Effector memory CD8-positive, alpha-beta T cell (primary cell): ENCODE data around the gene RPRD1A.
"Not testable (repeated sequence)": the region's sequence is repeated elsewhere in the genome, so short reads cannot be mapped to it uniquely, and the experiment has no call there.

Source experiments
- ATAC-seq: fragments of 150-1000 bp; cut with Tn5 transposase; replicated peaks from 2 replicates; pipeline ENCODE4 v1.10.0; 2021; ENCODE audit warnings: mild to moderate bottlenecking, moderate library complexity
- DNase-seq, 3 experiments: peaks; one replicate each; pipeline ENCODE4 v3.0.0; 2021
- H3K27ac Mint-ChIP-seq, 2 donors: one replicate each; pipeline ENCODE4 v1.8.0; 2022; ENCODE audit warnings: mild to moderate bottlenecking in 2 of 2, mixed read lengths in 2 of 2, moderate library complexity in 2 of 2
- H3K27me3 Mint-ChIP-seq, 2 donors: one replicate each; pipeline ENCODE4 v1.8.0; 2022; ENCODE audit warnings: mixed read lengths in 2 of 2
- H3K36me3 Mint-ChIP-seq: one replicate; pipeline ENCODE4 v1.8.0; 2022; ENCODE audit warnings: mild to moderate bottlenecking, moderate library complexity, mixed read lengths; ENCODE audit not compliant: insufficient read depth
- H3K4me1 Mint-ChIP-seq, 2 donors: one replicate each; pipeline ENCODE4 v1.8.0; 2022; ENCODE audit warnings: low read depth in 2 of 2, mixed read lengths in 2 of 2
- H3K4me3 Mint-ChIP-seq, 2 donors: one replicate each; pipeline ENCODE4 v1.8.0; 2022; ENCODE audit warnings: mild to moderate bottlenecking in 2 of 2, mixed read lengths in 2 of 2, moderate library complexity in 2 of 2
- H3K9me3 Mint-ChIP-seq, 2 donors: one replicate each; pipeline ENCODE4 v1.8.0; 2022; ENCODE audit warnings: mixed read lengths in 2 of 2

RPRD1A gene

DNA sequence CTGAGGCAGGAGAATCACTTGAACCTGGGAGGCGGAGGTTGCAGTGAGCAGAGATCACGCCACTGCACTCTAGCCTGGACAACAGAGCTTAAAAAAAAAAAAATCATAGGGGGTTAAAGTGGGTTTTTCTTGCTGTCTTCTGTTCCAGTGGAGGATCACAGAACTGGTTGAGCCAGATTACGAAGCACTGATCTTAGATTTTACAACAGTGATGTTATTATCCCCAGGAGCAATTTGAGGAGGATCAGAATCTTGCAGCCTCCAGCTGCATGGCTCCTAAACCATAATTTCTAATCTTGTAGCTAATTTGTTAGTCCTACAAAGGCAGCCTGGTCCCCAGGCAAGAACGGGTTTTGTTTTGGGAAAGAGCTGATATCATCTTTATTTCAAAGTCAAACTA, 99.5 kb downstream of the RPRD1A start:
- peaks cover 17 to 24% of the 10 kb centered on the region in 2 donors for H3K4me1 Mint-ChIP-seq
- H3K27me3 Mint-ChIP-seq, H3K4me3 Mint-ChIP-seq, H3K9me3 Mint-ChIP-seq, ATAC-seq, DNase-seq: not testable (repeated sequence)
- peaks cover 24% of the 10 kb centered on the region for H3K36me3 Mint-ChIP-seq
- H3K27ac Mint-ChIP-seq, result peak overlapping the region in 1 of 2 donors; percentile 41

DNA sequence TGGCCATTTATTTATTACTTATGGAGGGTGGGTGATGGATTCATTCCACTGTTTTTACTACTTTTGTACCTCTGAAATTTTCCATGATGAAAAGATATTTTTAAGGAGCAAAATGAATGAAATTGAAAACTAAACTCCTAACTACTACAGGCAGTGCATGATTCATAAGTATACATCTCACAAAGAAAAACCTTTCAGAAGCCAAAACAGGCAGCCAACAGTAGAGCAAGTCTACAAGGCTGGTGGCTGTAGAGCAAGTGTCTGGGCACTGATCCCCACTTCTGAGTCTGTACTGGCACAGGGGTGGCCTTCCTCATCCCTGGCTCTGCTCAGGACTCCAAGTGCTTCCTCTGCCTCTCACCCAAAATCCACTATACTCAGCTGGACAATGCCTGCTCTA, 103.0 kb downstream of the RPRD1A start:
- no peak overlapping the region for H3K4me3 Mint-ChIP-seq
- peaks cover 5% of the 10 kb centered on the region for H3K36me3 Mint-ChIP-seq
- peaks cover 3 to 5% of the 10 kb centered on the region in 2 donors for H3K4me1 Mint-ChIP-seq
- no peaks in the 10 kb centered on the region for H3K9me3 Mint-ChIP-seq
- peaks cover 0 to 8% of the 10 kb centered on the region in 2 donors for H3K27me3 Mint-ChIP-seq
- no peak overlapping the region for H3K27ac Mint-ChIP-seq
- no peak for DNase-seq
- ATAC-seq, result no peak

DNA sequence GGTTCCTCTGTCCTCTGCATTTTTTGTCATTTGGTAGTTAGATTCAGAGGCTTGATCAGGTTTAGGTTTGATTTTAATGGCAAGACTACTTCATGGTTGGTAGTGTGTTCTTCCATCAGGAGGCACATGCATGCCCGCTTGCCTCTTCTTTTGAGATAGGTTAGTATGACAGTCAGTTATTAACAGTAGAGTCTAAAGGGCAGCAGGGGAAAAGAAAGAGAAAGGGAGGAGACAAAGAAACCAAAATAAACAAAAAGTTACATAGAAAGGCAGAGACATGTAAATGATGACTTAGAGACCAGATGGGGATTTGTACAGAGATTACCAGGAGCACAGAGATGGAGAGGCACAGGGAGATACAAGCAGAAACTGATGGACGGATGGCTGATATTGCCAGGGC, 105.0 kb downstream of the RPRD1A start:
- H3K9me3 Mint-ChIP-seq, result no peaks in the 10 kb centered on the region
- H3K4me3 Mint-ChIP-seq, result no peak overlapping the region
- no peak for ATAC-seq
- peaks cover 17 to 28% of the 10 kb centered on the region in 2 donors for H3K27me3 Mint-ChIP-seq
- H3K36me3 Mint-ChIP-seq, result no peaks in the 10 kb centered on the region
- no peak overlapping the region for H3K27ac Mint-ChIP-seq
- DNase-seq, result no peak
- no peaks in the 10 kb centered on the region for H3K4me1 Mint-ChIP-seq

DNA sequence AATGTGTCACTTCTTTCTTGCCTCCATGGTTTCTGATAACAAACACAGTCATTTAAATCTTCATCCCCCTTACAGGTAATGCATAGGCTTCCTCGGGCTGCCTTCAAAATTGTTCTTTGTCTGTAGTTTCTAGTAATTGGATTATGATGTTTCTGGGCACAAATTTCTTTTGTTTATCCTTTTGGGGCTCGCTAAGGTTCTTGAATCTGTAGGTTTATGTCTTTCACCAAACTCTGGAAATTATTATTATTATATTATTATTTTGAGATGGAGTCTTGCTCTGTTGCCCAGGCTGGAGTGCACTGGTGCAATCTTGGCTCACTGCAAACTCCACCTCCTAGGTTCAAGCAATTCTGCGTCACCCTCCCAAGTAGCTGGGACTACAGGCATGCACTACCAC, 111.1 kb downstream of the RPRD1A start:
- Mint-ChIP-seq H3K4me3 (no peak overlapping the region), H3K9me3 (no peaks in the 10 kb centered on the region), H3K36me3 (peaks cover 4% of the 10 kb centered on the region), H3K4me1 (no peaks in the 10 kb centered on the region), H3K27me3 (peaks cover 59 to 64% of the 10 kb centered on the region in 2 donors), H3K27ac (no peak overlapping the region)
- DNase-seq (no peak), ATAC-seq (no peak)

DNA sequence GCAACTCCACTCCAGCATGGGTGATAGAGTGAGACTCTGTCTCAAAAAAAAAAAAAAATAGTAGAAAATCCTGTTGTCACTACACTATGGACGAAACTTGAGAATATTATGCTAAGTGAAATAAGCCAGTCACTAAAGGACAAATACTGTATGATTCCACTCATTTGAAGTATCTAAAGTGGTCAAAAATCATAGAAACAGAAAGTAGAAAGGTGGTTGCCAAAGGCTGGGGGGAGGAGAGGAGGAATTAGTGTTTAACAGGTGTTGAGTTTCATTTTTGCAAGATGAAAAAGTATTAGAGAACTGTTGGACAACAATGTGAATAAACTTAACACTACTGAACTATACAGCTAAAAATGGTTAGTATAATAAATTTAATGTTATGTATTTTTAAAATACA, 113.7 kb downstream of the RPRD1A start:
- Mint-ChIP-seq H3K9me3 (no peaks in the 10 kb centered on the region), H3K4me1 (peaks cover 4 to 7% of the 10 kb centered on the region in 2 donors), H3K4me3 (no peak overlapping the region), H3K36me3 (peaks cover 4% of the 10 kb centered on the region), H3K27ac (no peak overlapping the region), H3K27me3 (peaks cover 62 to 74% of the 10 kb centered on the region in 2 donors)
- DNase-seq (no peak), ATAC-seq (no peak)

DNA sequence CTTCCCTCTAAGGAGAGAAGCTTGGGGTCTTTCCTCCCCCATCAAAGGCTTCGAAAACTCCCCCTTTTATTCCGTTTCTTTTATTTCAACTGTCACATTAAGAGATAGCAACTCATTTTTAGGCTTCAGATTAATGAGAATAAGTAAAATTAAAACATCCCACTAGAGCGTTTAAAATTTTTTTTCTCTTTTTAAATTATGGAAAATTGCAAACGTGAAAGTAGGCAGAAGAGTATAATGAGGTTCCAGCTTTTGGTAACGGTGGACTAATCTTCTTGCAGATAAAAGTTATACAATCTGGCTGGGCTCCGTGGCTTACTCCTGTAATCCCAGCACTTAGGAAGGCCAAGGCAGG, 116.8 kb downstream of the RPRD1A start:
- Mint-ChIP-seq H3K27me3 (peaks cover 33 to 44% of the 10 kb centered on the region in 2 donors), H3K36me3 (peaks cover 4% of the 10 kb centered on the region), H3K9me3 (no peaks in the 10 kb centered on the region), H3K4me1 (peaks cover 4 to 7% of the 10 kb centered on the region in 2 donors), H3K4me3 (peak overlapping the region; percentile 83 to 88), H3K27ac (no peak overlapping the region)
- ATAC-seq (no peak), DNase-seq (no peak)

DNA sequence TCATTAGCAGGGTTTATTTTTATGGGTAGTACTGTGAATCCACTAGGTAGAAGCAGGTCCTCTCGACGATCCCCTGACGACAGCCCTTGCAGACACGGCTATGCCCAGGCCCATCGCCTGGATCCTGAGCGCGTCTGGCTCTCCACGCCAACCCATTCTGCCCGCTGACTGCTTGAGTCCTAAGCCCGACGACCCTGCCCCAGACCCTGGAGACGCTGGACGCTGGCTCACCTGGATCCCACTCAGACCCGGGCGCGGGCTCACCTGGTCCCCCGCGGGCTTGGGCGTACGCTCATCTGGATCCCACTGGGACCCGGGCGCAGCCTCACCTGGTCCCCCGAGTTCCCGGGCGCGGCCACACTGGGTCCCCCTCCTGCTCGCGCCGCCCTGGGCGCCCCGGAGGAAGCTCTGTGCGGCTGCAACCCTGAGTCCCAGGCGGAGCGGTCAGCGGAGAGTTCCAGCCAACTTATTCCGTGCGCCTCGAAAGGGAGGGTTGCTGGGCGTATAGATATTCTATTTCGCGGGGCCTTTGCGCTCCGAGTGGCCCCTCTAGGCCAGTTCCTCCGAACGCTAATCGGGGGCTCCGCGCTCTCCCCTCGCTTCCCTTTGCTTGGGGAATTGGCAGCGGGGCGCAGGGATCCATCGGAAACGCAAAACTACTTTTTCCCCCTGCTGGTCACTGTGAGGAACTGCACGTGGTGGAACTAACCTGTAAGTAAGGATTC, 117.3 kb downstream of the RPRD1A start:
- Mint-ChIP-seq H3K4me3 (peak overlapping the region; percentile 83 to 88), H3K27me3 (peaks cover 33 to 44% of the 10 kb centered on the region in 2 donors), H3K27ac (no peak overlapping the region), H3K9me3 (no peaks in the 10 kb centered on the region), H3K36me3 (peaks cover 4% of the 10 kb centered on the region), H3K4me1 (peaks cover 4 to 7% of the 10 kb centered on the region in 2 donors)
- DNase-seq, result peak; percentile 51 to 55 (median 55)
- peak; percentile 86 for ATAC-seq

DNA sequence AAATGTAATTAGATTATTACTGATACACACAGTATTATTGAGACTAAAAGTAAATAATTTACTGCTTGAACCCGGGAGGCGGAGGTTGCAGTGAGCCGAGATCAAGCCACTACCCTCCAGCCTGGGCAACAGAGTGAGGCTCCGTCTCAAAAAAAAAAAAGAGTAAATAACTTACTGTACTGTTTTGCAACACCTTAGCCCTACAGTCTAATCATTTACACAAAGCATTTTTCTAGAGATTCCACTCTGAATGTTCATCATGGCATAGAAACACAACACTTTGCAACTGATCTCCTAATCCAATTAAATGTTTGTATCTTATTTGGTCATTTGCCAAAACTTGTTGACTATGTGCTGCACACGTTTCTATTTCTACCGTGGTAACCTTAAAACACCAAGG, 118.3 kb downstream of the RPRD1A start:
- ATAC-seq, result no peak

DNA sequence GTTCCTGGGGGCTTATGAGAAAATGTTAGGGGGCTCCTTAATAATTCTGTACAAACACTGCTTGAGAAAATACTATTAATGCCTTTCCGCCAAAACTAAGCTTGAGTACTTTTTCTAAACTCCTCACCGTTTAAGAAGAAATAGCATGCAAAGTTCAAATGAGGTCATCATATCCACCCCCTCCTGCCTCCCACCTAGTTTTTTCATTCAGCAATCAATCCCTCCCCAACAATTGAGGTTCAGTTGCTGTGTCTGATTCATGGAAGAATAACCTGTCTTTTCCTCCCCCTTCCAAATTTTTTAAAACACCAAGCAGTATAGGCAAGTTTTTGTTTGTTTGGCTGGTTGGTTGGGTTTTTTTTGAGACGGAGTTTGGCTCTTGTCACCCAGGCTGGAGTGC, 119.3 kb downstream of the RPRD1A start:
- H3K36me3 Mint-ChIP-seq, result peaks cover 4% of the 10 kb centered on the region
- H3K27me3 Mint-ChIP-seq, result peaks cover 24 to 41% of the 10 kb centered on the region in 2 donors
- H3K9me3 Mint-ChIP-seq, result no peaks in the 10 kb centered on the region
- peaks cover 4 to 7% of the 10 kb centered on the region in 2 donors for H3K4me1 Mint-ChIP-seq
- H3K27ac Mint-ChIP-seq, result no peak overlapping the region
- no peak for ATAC-seq
- no peak overlapping the region for H3K4me3 Mint-ChIP-seq
- DNase-seq, result no peak

More for the DNA sequence above, 118.3 kb downstream of the RPRD1A start:
- peaks cover 33 to 44% of the 10 kb centered on the region in 2 donors for H3K27me3 Mint-ChIP-seq
- H3K27ac Mint-ChIP-seq, result no peak overlapping the region
- peaks cover 4 to 7% of the 10 kb centered on the region in 2 donors for H3K4me1 Mint-ChIP-seq
- H3K36me3 Mint-ChIP-seq, result peaks cover 4% of the 10 kb centered on the region
- DNase-seq, result no peak
- H3K9me3 Mint-ChIP-seq, result no peaks in the 10 kb centered on the region
- no peak overlapping the region for H3K4me3 Mint-ChIP-seq

DNA sequence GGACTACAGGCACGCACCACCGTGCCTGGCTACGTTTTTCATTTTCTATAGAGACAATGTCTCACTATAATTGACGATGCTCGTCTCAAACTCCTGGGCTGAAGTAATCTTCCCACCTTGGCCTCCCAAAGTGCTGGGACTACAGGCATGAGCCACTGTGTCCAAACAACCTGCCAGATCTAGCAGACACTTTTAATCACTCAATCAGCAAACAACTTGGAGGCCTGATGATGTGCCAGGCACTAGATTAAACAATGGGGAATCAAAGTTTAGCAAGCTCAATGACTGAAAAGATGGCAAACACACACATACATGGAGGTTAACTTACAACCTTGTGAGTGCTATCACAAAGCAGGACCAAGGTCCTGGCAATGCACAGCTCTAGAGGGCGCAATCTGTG, 124.7 kb downstream of the RPRD1A start:
- ATAC-seq, result no peak
- Mint-ChIP-seq H3K27me3 (peaks cover 13 to 32% of the 10 kb centered on the region in 2 donors), H3K4me1 (no peaks in the 10 kb centered on the region), H3K4me3 (no peak overlapping the region), H3K36me3 (no peaks in the 10 kb centered on the region), H3K9me3 (no peaks in the 10 kb centered on the region), H3K27ac (no peak overlapping the region)
- no peak for DNase-seq

DNA sequence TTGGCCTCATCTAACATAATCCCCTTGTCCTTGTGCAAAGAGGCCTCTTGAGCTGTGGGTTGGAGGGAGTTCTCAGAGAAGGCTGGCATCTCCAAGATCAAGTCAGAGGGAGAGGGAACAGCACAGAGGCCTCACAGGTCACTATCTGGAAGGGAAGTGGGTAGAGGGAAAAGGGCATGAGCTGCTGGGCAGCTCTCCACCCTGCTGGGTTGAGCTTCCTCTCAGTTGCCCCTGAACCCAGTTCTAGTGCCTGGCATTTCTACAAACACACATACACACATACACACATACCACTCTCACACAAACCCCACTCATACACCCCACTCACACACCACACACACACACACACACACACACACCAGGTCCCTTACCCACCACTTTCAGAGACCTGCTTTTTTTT, 125.2 kb downstream of the RPRD1A start:
- Mint-ChIP-seq H3K4me3 (no peak overlapping the region), H3K36me3 (no peaks in the 10 kb centered on the region), H3K9me3 (no peaks in the 10 kb centered on the region), H3K27me3 (peaks cover 13 to 32% of the 10 kb centered on the region in 2 donors), H3K4me1 (no peaks in the 10 kb centered on the region), H3K27ac (no peak overlapping the region)
- no peak for DNase-seq
- ATAC-seq, result no peak

DNA sequence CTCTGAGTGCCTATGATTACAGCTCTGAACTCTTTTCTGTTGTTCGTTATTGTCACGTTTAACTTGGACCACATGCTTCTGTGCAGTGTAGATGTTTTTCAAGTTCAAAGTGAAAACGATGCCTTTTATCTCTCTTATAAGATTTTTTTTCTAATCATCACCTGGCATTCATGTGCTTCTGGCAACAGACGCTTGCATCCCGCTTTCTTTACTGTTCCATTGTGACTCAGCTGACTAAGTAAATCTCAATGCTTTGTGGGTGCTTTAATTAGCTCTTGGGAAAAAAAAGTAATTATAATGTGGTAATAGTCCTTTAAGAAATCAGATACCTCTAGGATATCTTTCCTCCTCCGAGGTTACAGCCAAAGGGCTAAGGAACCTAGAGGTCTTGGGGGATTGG, 126.1 kb downstream of the RPRD1A start:
- Mint-ChIP-seq H3K9me3 (no peaks in the 10 kb centered on the region), H3K36me3 (no peaks in the 10 kb centered on the region), H3K4me1 (no peaks in the 10 kb centered on the region), H3K27ac (no peak overlapping the region), H3K4me3 (no peak overlapping the region), H3K27me3 (peaks cover 13 to 32% of the 10 kb centered on the region in 2 donors)
- ATAC-seq (no peak), DNase-seq (no peak)
